GM18861 (cell line): ENCODE results near the gene ZNF705A.
"Not testable (repeated sequence)": the region's sequence is repeated elsewhere in the genome, so short reads cannot be mapped to it uniquely, and the experiment has no call there.

Experiments
- ATAC-seq: cut with Tn5 transposase; IDR thresholded peaks from one replicate; pipeline ENCODE4 v1.9.1; 2021; ENCODE audit not compliant: unreplicated experiment

ZNF705A gene

DNA sequence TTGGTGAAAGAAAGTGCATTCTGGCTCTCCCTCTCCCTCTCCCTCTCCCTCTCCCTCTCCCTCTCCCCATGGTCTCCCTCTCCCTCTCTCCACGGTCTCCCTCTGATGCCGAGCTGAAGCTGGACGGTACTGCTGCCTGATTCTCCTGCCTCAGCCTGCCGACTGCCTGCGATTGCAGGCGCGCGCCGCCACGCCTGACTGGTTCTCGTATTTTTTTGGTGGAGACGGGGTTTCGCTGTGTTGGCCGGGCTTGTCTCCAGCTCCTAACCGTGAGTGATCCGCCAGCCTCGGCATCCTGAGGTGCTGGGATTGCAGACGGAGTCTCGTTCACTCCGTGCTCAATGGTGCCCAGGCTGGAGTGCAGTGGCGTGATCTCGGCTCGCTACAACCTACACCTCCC is 26.5 kb downstream of the ZNF705A start:
- ATAC-seq: not testable (repeated sequence)

DNA sequence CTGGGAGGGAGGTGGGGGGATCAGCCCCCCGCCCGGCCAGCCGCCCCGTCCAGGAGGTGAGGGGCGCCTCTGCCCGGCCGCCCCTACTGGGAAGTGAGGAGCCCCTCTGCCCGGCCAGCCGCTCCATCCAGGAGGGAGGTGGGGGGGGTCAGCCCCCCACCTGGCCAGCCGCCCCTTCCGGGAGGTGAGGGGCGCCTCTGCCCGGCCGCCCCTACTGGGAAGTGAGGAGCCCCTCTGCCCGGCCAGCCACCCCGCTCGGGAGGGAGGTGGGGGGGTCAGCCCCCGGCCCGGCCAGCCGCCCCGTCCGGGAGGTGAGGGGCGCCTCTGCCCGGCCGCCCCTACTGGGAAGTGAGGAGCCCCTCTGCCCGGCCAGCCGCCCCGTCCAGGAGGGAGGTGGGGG is 27.4 kb downstream of the ZNF705A start:
- not testable (repeated sequence) for ATAC-seq

GRCh38 chr12:8188088-8188487 is 31.3 kb downstream of the ZNF705A start:
- ATAC-seq: not testable (repeated sequence)

GRCh38 chr12:8197685-8198308 is 41.0 kb downstream of the ZNF705A start:
- ATAC-seq: not testable (repeated sequence)

DNA sequence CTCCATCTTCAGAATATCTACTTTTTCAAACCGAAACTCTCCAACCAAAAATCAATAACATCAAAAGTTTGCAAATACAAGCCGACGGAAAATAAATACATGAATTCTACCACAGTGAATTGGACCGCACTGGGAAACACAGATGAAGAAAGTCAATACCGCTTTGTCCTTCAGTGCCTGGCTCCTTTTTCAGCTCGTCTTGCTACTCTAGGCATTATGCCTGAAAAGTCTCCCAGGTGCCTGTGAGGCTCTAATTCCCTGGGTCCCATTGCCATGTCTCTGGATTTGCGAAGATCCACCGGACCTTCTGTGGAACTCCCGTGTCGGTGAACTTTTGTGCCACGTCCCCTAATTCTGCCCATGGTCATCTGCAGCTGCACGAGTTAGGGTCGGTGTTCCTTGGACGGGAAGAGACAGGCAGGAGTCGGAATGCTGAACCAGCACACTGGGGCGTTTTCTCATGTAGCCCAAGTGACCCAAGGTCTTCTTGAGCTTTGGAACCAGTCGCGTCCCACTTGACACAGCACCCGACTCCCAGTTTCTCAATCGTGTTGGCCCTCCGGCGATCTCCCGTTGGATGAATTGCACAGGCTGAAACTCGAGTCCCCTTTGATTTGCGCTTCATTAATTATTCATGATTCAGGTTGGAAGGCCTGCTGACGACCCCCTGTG is 62.0 kb downstream of the ZNF705A start:
- not testable (repeated sequence) for ATAC-seq

DNA sequence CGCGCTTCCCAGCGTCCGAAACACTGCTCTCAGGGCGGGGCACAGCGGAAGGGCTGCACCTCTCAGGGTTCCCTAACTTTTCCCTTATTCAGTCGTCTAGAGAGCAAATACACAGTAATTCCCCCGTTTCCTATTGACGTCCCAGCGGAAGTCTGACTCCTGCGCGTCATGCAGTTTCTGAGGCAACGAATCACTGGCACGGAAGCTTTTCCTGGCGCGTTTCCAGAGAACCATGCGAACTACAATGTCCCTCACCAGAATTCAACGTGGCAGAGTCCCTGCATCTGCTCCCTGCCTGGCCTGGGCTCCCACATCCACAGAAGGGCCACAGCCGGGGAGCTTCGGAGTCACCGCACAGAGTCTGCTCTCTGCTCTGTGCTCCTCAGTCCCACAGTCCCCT is 64.6 kb downstream of the ZNF705A start:
- not testable (repeated sequence) for ATAC-seq

- ATAC-seq: not testable (repeated sequence)
Measured at GRCh38 chr12:8221844-8222243, 65.0 kb downstream of the ZNF705A start.

- not testable (repeated sequence) for ATAC-seq
Measured at GRCh38 chr12:8222303-8222702, 65.5 kb downstream of the ZNF705A start.

DNA sequence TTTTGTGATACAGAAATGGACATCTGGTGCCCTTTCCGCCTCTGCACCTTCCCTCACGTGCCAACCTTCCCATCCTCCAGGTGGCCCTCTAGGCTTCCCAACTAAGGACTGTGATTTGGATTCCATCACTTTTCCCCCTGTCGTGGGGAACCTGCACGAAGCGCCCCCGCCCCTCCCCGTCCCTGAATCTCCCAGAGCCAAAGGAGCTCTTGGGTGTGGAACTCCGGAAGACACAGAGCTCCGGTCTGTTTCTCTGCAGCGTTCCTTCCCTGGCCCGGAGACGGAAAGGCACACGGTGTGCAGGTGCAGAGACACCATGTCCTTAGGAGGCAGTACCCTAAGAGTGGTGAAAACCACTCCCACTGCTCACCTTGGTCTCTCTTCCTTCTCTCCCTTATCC is 66.8 kb downstream of the ZNF705A start:
- ATAC-seq: not testable (repeated sequence)

DNA sequence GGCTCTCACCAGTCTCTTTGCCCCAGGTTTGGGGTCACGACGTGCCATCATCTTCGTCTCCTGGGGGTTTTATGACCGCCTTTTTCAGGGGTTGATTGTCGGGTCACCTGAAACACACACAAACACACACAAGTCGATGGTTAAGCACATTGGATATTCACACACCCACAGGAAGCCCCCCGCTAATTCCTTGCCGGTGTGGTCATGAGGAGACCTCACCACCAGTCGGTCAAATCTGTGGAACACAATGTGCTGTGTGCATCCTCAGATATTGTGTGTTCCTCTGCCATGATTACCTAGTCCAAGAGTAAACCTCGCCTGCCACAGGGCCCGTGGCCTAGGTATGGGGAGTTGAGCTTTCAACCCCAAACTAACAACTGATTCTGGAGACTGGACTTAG is 68.0 kb downstream of the ZNF705A start:
- ATAC-seq: not testable (repeated sequence)

- no peak for ATAC-seq
Measured at GRCh38 chr12:8226355-8226754, 69.5 kb downstream of the ZNF705A start.

- not testable (repeated sequence) for ATAC-seq
Measured at GRCh38 chr12:8226992-8227731, 70.3 kb downstream of the ZNF705A start, which contains the start of gene FAM90A1. Gene FAM90A1 (minus strand): TSS chr12:8227618. CDS start chr12:8224832, 2,786 bp downstream.

DNA sequence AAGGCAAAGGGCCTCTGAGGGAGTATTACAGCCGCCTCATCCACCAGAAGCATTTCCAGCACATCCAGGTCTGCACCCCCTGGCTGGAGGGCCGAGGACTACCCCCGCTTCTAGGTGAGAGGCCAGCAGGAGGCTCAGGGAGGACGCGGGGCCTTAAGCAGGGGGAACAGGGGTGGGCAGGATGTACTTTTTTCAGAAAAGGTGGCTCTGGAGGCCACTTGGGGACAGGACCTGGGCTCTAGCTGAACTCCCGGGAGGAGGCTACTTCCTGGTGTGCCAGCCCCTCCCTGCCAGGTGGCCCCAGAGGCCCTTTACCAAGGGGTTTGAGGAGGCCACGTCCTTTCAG is 70.9 kb downstream of the ZNF705A start:
- ATAC-seq: not testable (repeated sequence)

GRCh38 chr12:8228607-8229006 is 71.8 kb downstream of the ZNF705A start:
- not testable (repeated sequence) for ATAC-seq

- ATAC-seq: not testable (repeated sequence)
Measured at GRCh38 chr12:8229486-8229885, 72.7 kb downstream of the ZNF705A start.
